DMS153 treated with DMSO at 0.1 percent for 48 hours (cell line): Measurements from ENCODE around the gene RGP1.

ENCODE experiments used
- DNase-seq: peaks from one replicate; lab custom pipeline; 2025; ENCODE audit not compliant: unreplicated experiment; lab: John Stamatoyannopoulos, UW

Gene RGP1

GRCh38 chr9:35743452-35743851, 5.6 kb upstream of the RGP1 start:
- no peak for DNase-seq

GRCh38 chr9:35743880-35744518, 5.1 kb upstream of the RGP1 start:
- DNase-seq: no peak

- no peak for DNase-seq
Measured at GRCh38 chr9:35745569-35745968, 3.5 kb upstream of the RGP1 start.

GRCh38 chr9:35746583-35746982, 2.5 kb upstream of the RGP1 start:
- DNase-seq: no peak

- no peak for DNase-seq
Measured at GRCh38 chr9:35748242-35748857, 737 bp upstream of the RGP1 start.

- DNase-seq: no peak
Measured at GRCh38 chr9:35749515-35750255, 598 bp downstream of the RGP1 start.

- no peak for DNase-seq
Measured at GRCh38 chr9:35750256-35750531, 1.1 kb downstream of the RGP1 start.

GRCh38 chr9:35753466-35753865, 4.4 kb downstream of the RGP1 start:
- no peak for DNase-seq

GRCh38 chr9:35754264-35754663, 5.2 kb downstream of the RGP1 start, which contains the start of gene MSMP:
TSS of gene MSMP (minus strand) at chr9:35754276. CDS start at chr9:35754129, 147 bp downstream.
- DNase-seq: no peak

- no peak for DNase-seq
Measured at GRCh38 chr9:35755071-35755470, 6.0 kb downstream of the RGP1 start.

- DNase-seq: peak; percentile 86
Measured at GRCh38 chr9:35756275-35757225, 7.5 kb downstream of the RGP1 start.

GRCh38 chr9:35757226-35757891, 8.3 kb downstream of the RGP1 start:
- peak; percentile 53 for DNase-seq

- DNase-seq: no peak
Measured at GRCh38 chr9:35757892-35758275, 8.8 kb downstream of the RGP1 start.

GRCh38 chr9:35758475-35759050, 9.5 kb downstream of the RGP1 start:
- DNase-seq: no peak

- DNase-seq: no peak
Measured at GRCh38 chr9:35759795-35760194, 10.7 kb downstream of the RGP1 start.

GRCh38 chr9:35760651-35761050, 11.6 kb downstream of the RGP1 start:
- DNase-seq: no peak

GRCh38 chr9:35763181-35763580, 14.1 kb downstream of the RGP1 start:
- no peak for DNase-seq

GRCh38 chr9:35763803-35764202, 14.7 kb downstream of the RGP1 start:
- no peak for DNase-seq

GRCh38 chr9:35766997-35767396, 17.9 kb downstream of the RGP1 start:
- no peak for DNase-seq

- DNase-seq: no peak
Measured at GRCh38 chr9:35767458-35767857, 18.4 kb downstream of the RGP1 start.
